Lung (tissue), 12 donors: ENCODE data around the gene OSBPL3. TPM values are rescaled to one million over a fixed set of nuclear protein-coding genes. Genes with fewer than 3 reads are reported as not detected.

Experiments
- ATAC-seq: fragments of 200-7000 bp; cut with Tn5 transposase; one replicate; pipeline ENCODE4 v1.9.1; 2020; ENCODE audit warnings: moderate number of reproducible peaks; ENCODE audit not compliant: insufficient read depth, low FRiP score
- DNase-seq, 3 donors: peaks; one replicate each; pipeline ENCODE4 v3.0.0-alpha.2; 2013 to 2017
- H3K27ac ChIP-seq, 2 donors: one replicate each; pipeline ENCODE4 v1.5.1; 2013; ENCODE audit warnings: mild to moderate bottlenecking in 2 of 2, moderate library complexity in 2 of 2, control low read depth in 1 of 2, inconsistent platforms in 1 of 2, low read depth in 1 of 2, low read length in 1 of 2
- H3K27me3 ChIP-seq, 3 donors: one replicate each; pipeline ENCODE4 v1.5.1; 2013; ENCODE audit warnings: low read length in 2 of 3; ENCODE audit not compliant: control insufficient read depth in 3 of 3, insufficient read depth in 3 of 3
- H3K36me3 ChIP-seq, 4 donors: one replicate each; pipeline ENCODE4 v1.5.1; 2013; ENCODE audit warnings: low read length in 4 of 4, mild to moderate bottlenecking in 1 of 4, moderate library complexity in 1 of 4; ENCODE audit not compliant: control insufficient read depth in 4 of 4, insufficient read depth in 4 of 4
- H3K4me1 ChIP-seq, 5 donors: one replicate each; pipeline ENCODE4 v1.5.1; 2013; ENCODE audit warnings: low read length in 5 of 5, mild to moderate bottlenecking in 2 of 5, moderate library complexity in 1 of 5; ENCODE audit not compliant: control insufficient read depth in 5 of 5, insufficient read depth in 5 of 5
- H3K4me3 ChIP-seq: one replicate; pipeline ENCODE4 v1.5.1; 2013; ENCODE audit warnings: mild to moderate bottlenecking, control low read depth, moderate library complexity
- H3K9ac ChIP-seq, 2 donors: one replicate each; pipeline ENCODE4 v1.5.1; 2013; ENCODE audit warnings: low read length in 2 of 2, control low read depth in 1 of 2; ENCODE audit not compliant: insufficient read depth in 1 of 2
- H3K9me3 ChIP-seq, 4 donors: one replicate each; pipeline ENCODE4 v1.5.1; 2013; ENCODE audit warnings: low read length in 3 of 4, mild to moderate bottlenecking in 1 of 4, moderate library complexity in 1 of 4; ENCODE audit not compliant: control insufficient read depth in 4 of 4, insufficient read depth in 3 of 4
- CTCF ChIP-seq: IDR thresholded peaks from 2 replicates; pipeline ENCODE4 v1.5.1; 2012; ENCODE audit warnings: mild to moderate bottlenecking; ENCODE audit errors: control extremely low read depth, extremely low read depth
- WGBS, 2 donors: extraction: QIAGEN DNeasy Blood & Tissue Kit; methylation state at CpG; one replicate each; pipeline ENCODE4 v1.1.7; 2013; 5-methylcytosine and 5-hydroxymethylcytosine counted together
- polyA plus RNA-seq, 2 donors: library from polyadenylated mRNA; stranded (reverse); fragments of 200-250 nt; gene quantifications; one replicate each; pipeline ENCODE4 v1.2.1, GENCODE V29; 2013
- total RNA-seq, 2 donors: library from RNA; depleted of rRNA in 1 of 2; stranded (reverse); fragments of >200 nt in 1 of 2; gene quantifications; one replicate each; pipeline ENCODE4 v1.2.1, GENCODE V29; 2014 to 2021
- donor health status: control.
- donor health status: control.
- donor health status: Bipolar disorder and iron deficiency.
- donor health status: healthy.
- donor health status: DM: yes; HTN: yes; CAD: no.

OSBPL3 gene
- total and polyA plus RNA-seq, 4 donors, result 8.6 to 32.0 (median 20.4) TPM

- Histone ChIP-seq H3K9me3 (no peaks in the 10 kb centered on the region), H3K27me3 (no peaks in the 10 kb centered on the region), H3K27ac (no peak overlapping the region), H3K36me3 (no peaks in the 10 kb centered on the region), H3K4me3 (no peak overlapping the region), H3K9ac (no peak overlapping the region), H3K4me1 (peaks cover 0 to 3% (median 0%) of the 10 kb centered on the region in 5 donors)
- WGBS, 2 donors, result 84% methylated on average over 4 of the region's 4 CpGs
- TF ChIP-seq CTCF, result no peak
- DNase-seq, result no peak
- no peak for ATAC-seq
These were observed 66.0 kb downstream of the OSBPL3 start for GRCh38 chr7:24913801-24914464.

GRCh38 chr7:24912874-24913514 is 67.0 kb downstream of the OSBPL3 start:
- Histone ChIP-seq H3K27ac (no peak overlapping the region), H3K9me3 (no peaks in the 10 kb centered on the region), H3K4me3 (no peak overlapping the region), H3K36me3 (no peaks in the 10 kb centered on the region), H3K9ac (no peak overlapping the region), H3K4me1 (peaks cover 0 to 3% (median 0%) of the 10 kb centered on the region in 5 donors), H3K27me3 (no peaks in the 10 kb centered on the region)
- TF ChIP-seq CTCF, result no peak
- ATAC-seq, result no peak
- 82 to 85% methylated on average over 8 of the region's 8 CpGs for WGBS, 2 donors
- DNase-seq, result no peak

- H3K27ac ChIP-seq, result no peak overlapping the region
- peaks cover 0 to 3% (median 0%) of the 10 kb centered on the region in 5 donors for H3K4me1 ChIP-seq
- DNase-seq (no peak), ATAC-seq (no peak)
- H3K9ac ChIP-seq, result no peak overlapping the region
- no peaks in the 10 kb centered on the region for H3K27me3 ChIP-seq
- H3K36me3 ChIP-seq, result no peaks in the 10 kb centered on the region
- 76 to 88% methylated on average over 4 of the region's 4 CpGs for WGBS, 2 donors
- TF ChIP-seq CTCF, result no peak
- no peak overlapping the region for H3K4me3 ChIP-seq
- H3K9me3 ChIP-seq, result no peaks in the 10 kb centered on the region
These were observed 67.6 kb downstream of the OSBPL3 start for GRCh38 chr7:24912424-24912823.
